ENCODE measurements around the gene TNRC18.
"Not testable (repeated sequence)": the region's sequence is repeated elsewhere in the genome, so short reads cannot be mapped to it uniquely, and the experiment has no call there.

The TNRC18 gene

DNA sequence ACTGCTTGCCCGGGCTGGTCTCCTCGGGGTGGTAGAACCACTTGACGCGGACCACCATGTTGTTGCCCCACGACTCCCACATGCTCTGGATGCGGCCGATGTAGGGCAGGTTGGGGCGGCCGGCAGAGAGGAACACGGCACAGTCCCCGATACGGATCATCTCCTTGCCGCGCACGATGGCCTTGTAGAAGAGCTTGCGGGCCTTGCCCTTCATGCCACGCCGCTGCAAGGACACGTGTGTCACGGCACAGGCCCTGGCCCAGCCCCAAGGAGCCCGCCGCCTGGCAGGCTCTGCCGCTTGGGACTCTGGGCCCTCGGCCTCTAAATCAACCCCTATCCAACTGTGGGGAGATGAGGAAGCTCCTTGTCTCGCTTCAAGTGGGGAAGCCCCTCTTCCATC lies 114.5 kb downstream of the TNRC18 start:
- H4K20me1 ChIP-seq (ENCODE audit: insufficient read depth, low read length, poor library complexity, severe bottlenecking) = no peaks in the 10 kb centered on the region
- no peaks in the 10 kb centered on the region for H3K9me2 ChIP-seq (replicated peaks; ENCODE audit: low read depth, low read length)
- no peak overlapping the region for H3K9ac ChIP-seq (ENCODE audit: low read depth, low read length, poor library complexity, severe bottlenecking)
- H3K36me3 ChIP-seq (ENCODE audit: insufficient read depth, low read length) = peaks cover 25% of the 10 kb centered on the region; the same call in 1 of the 2 replicates
- no peak overlapping the region for H2AFZ ChIP-seq (ENCODE audit: low read length)
- no peaks in the 10 kb centered on the region for H3K79me2 ChIP-seq (ENCODE audit: insufficient read depth, low read length)
- no peak overlapping the region for H3K4me3 ChIP-seq (ENCODE audit: low read length, poor library complexity, severe bottlenecking)
- H3K4me1 ChIP-seq (ENCODE audit: insufficient read depth, low read length, poor library complexity, severe bottlenecking) = no peaks in the 10 kb centered on the region
- H3K27me3 ChIP-seq (ENCODE audit: insufficient read depth, low read length, poor library complexity, severe bottlenecking) = no peaks in the 10 kb centered on the region
- TF ChIP-seq EZH2phosphoT487 (IDR thresholded peaks at IDR 0.05; ENCODE audit: borderline replicate concordance) = no peak
- TF ChIP-seq, protein P1, sequence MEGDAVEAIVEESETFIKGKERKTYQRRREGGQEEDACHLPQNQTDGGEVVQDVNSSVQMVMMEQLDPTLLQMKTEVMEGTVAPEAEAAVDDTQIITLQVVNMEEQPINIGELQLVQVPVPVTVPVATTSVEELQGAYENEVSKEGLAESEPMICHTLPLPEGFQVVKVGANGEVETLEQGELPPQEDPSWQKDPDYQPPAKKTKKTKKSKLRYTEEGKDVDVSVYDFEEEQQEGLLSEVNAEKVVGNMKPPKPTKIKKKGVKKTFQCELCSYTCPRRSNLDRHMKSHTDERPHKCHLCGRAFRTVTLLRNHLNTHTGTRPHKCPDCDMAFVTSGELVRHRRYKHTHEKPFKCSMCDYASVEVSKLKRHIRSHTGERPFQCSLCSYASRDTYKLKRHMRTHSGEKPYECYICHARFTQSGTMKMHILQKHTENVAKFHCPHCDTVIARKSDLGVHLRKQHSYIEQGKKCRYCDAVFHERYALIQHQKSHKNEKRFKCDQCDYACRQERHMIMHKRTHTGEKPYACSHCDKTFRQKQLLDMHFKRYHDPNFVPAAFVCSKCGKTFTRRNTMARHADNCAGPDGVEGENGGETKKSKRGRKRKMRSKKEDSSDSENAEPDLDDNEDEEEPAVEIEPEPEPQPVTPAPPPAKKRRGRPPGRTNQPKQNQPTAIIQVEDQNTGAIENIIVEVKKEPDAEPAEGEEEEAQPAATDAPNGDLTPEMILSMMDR (conservative IDR thresholded peaks at IDR 0.05; ENCODE audit: low read length) = no peak
- no peak overlapping the region for H3K4me2 ChIP-seq (ENCODE audit: low read depth, low read length, poor library complexity, severe bottlenecking)
- no peaks in the 10 kb centered on the region for H3F3A ChIP-seq (ENCODE audit: low read depth)
- no peaks in the 10 kb centered on the region for H3K9me3 ChIP-seq (ENCODE audit: insufficient read depth, low read depth, low read length)

DNA sequence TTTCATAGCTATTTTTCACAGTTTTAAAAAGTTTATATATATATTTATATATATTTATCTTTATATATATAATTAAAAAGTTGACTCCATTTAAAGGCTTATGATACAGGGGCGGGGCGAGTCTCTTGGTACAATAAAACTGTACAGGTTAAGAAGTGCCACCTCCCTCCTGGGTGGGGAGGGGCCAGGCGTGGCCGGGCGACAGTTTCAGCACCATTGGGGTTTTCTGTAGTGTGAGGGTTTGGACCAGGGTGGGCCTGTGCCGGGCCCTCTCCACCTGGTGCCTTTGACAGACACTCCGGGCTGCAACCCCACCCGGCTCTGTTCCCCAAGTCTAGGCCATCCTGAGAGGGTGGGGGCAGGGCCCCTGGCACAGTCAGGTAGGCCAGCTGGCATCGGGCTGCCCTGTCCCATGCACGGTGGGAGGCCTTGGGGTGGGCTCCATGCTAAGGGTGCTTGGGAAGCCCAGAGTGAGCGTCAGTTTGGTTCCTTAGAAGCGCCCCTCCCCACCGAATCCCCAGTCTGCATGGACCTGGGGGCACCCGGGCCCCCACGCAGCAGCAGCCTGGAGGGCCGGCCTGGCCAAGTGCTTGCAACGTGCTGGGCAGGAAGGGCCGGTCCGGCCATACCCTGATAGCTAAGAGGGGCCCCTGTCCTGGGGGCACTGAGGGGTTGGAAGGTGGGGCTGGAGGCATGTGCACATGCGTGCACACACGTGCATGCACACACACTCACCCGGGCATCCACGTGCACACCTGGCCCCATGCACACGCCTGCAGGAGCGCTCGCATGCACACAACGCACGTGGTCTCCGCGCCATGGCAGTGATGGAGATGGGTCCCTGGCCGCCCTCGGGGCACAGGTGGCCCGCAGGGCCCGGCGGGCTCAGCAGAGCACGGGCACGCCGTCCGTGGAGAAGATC lies 116.2 kb downstream of the TNRC18 start:
- not testable (repeated sequence) for H3K9me2 ChIP-seq (replicated peaks; ENCODE audit: low read depth, low read length)

DNA sequence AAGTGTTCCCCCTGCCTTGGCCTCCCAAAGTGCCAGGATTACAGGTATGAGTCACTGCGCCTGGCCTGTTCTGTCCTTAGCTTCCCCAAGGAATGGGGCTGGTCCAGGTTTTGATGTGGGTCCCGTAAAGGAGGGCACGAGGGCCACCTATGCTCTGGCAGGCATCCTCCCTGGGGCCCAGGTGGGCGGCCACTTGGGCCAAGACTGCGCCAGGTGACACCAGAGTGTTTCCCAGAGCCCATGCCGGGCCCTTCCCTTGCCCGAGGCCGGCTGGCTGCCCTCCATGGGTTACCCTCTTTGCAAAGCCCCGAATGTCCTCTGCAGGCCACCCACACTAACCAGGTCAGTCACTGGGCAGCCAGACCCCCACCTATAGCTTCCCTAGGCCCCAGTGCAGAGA lies 118.6 kb downstream of the TNRC18 start:
- H2AFZ ChIP-seq (ENCODE audit: low read length); H3K79me2 ChIP-seq (ENCODE audit: insufficient read depth, low read length); H3K9me3 ChIP-seq (ENCODE audit: insufficient read depth, low read depth, low read length); H3K9ac ChIP-seq (ENCODE audit: low read depth, low read length, poor library complexity, severe bottlenecking); H4K20me1 ChIP-seq (ENCODE audit: insufficient read depth, low read length, poor library complexity, severe bottlenecking); H3K4me1 ChIP-seq (ENCODE audit: insufficient read depth, low read length, poor library complexity, severe bottlenecking); H3K4me3 ChIP-seq (ENCODE audit: low read length, poor library complexity, severe bottlenecking); H3K27me3 ChIP-seq (ENCODE audit: insufficient read depth, low read length, poor library complexity, severe bottlenecking); H3K9me2 ChIP-seq (replicated peaks; ENCODE audit: low read depth, low read length); H3F3A ChIP-seq (ENCODE audit: low read depth); H3K4me2 ChIP-seq (ENCODE audit: low read depth, low read length, poor library complexity, severe bottlenecking): not testable (repeated sequence)
- H3K36me3 ChIP-seq (ENCODE audit: insufficient read depth, low read length) = peaks cover 15% of the 10 kb centered on the region; the same call in 1 of the 2 replicates

More for the DNA sequence above, 116.2 kb downstream of the TNRC18 start:
- peaks cover 25% of the 10 kb centered on the region; the same call in 1 of the 2 replicates for H3K36me3 ChIP-seq (ENCODE audit: insufficient read depth, low read length)
- not testable (repeated sequence) for H3K9me3 ChIP-seq (ENCODE audit: insufficient read depth, low read depth, low read length); H3K27me3 ChIP-seq (ENCODE audit: insufficient read depth, low read length, poor library complexity, severe bottlenecking); H3K4me1 ChIP-seq (ENCODE audit: insufficient read depth, low read length, poor library complexity, severe bottlenecking); H2AFZ ChIP-seq (ENCODE audit: low read length); H3K79me2 ChIP-seq (ENCODE audit: insufficient read depth, low read length); H3K4me3 ChIP-seq (ENCODE audit: low read length, poor library complexity, severe bottlenecking); H4K20me1 ChIP-seq (ENCODE audit: insufficient read depth, low read length, poor library complexity, severe bottlenecking); H3K9ac ChIP-seq (ENCODE audit: low read depth, low read length, poor library complexity, severe bottlenecking); H3K4me2 ChIP-seq (ENCODE audit: low read depth, low read length, poor library complexity, severe bottlenecking); H3F3A ChIP-seq (ENCODE audit: low read depth)

DNA sequence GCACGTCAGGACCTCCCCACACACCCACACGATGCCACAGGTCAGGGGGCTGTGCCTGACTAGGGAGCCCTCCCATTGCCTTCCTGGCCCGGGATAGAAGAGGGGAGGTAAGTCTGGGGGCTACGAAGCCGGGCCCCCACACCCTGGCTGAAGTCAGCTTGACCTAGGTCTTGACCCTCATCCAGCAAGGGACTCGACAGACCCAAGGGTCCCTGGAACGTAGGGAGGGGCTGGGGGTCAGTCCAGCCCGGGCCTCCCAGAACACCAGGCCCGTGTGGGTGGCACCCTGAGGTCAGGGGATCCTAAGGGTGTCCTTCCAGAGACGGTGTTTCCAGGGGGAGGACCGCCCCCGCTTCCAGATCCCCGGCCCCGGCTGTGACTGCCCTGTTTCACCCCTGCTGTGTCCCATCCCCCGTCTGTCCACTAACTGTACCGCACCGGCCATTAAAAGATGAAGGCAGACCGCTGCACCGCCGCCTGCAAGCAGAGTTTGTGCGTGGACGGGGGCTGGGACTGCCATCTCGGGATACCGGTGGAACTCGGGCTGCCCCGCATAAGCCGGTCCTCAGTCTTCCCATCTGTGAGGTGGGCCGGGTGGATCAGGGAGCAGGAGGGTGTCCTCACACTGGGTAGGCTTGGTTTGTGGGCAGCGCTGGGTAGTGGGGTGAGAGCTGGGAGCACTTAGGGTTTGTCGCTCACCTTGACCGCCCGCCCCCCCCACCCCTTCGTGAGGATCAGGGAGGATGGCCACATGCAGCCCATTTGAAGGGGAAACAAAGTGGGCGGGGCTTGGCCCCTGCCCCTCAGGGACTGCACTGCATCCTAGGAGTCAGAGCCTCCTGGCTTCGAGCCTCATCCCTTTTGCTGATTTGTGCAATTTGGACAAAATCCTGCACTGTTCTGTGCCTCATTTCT lies 119.8 kb downstream of the TNRC18 start:
- Histone ChIP-seq H3K9me3 (ENCODE audit: insufficient read depth, low read depth, low read length) (no peaks in the 10 kb centered on the region), H3K36me3 (ENCODE audit: insufficient read depth, low read length) (peaks cover 11% of the 10 kb centered on the region; the same call in 1 of the 2 replicates), H4K20me1 (ENCODE audit: insufficient read depth, low read length, poor library complexity, severe bottlenecking) (no peaks in the 10 kb centered on the region), H2AFZ (ENCODE audit: low read length) (no peak overlapping the region), H3K9ac (ENCODE audit: low read depth, low read length, poor library complexity, severe bottlenecking) (no peak overlapping the region), H3K4me3 (ENCODE audit: low read length, poor library complexity, severe bottlenecking) (no peak overlapping the region), H3K27me3 (ENCODE audit: insufficient read depth, low read length, poor library complexity, severe bottlenecking) (no peaks in the 10 kb centered on the region), H3K79me2 (ENCODE audit: insufficient read depth, low read length) (no peaks in the 10 kb centered on the region), H3K9me2 (replicated peaks; ENCODE audit: low read depth, low read length) (no peaks in the 10 kb centered on the region), H3F3A (ENCODE audit: low read depth) (no peaks in the 10 kb centered on the region), H3K4me2 (ENCODE audit: low read depth, low read length, poor library complexity, severe bottlenecking) (no peak overlapping the region), H3K4me1 (ENCODE audit: insufficient read depth, low read length, poor library complexity, severe bottlenecking) (no peaks in the 10 kb centered on the region)
- TF ChIP-seq, protein P1 (conservative IDR thresholded peaks at IDR 0.05; ENCODE audit: low read length) = no peak
- TF ChIP-seq EZH2phosphoT487 (IDR thresholded peaks at IDR 0.05; ENCODE audit: borderline replicate concordance) = no peak
